Measurements from ENCODE around the gene EMILIN2. TPM values are rescaled to one million over a fixed set of nuclear protein-coding genes. Genes with fewer than 3 reads are reported as not detected.

EMILIN2 gene
- total and polyA plus RNA-seq, 4 donors: 0.58 to 4.6 (median 1.8) TPM

- TF ChIP-seq CTCF (IDR thresholded peaks at IDR 0.05; ENCODE audit: low read depth, low read length, missing input control) (no peak), RAD21 (IDR thresholded peaks at IDR 0.05) (no peak), TAF1 (conservative IDR thresholded peaks at IDR 0.05) (no peak), ATF3 (IDR thresholded peaks at IDR 0.05) (no peak), FOXA1 (IDR thresholded peaks at IDR 0.05) (no peak), HNF4A (conservative IDR thresholded peaks at IDR 0.05) (no peak), HNF4G (IDR thresholded peaks at IDR 0.05) (no peak), MAX (IDR thresholded peaks at IDR 0.05) (no peak), EGR1 (IDR thresholded peaks at IDR 0.05; ENCODE audit: low read depth in 2 of 2) (no peak)
Measured at GRCh38 chr18:2871111-2871720, 24.4 kb downstream of the EMILIN2 start (continued).

GRCh38 chr18:2872095-2872494 lies 25.3 kb downstream of the EMILIN2 start:
- no peak for DNase-seq (ENCODE audit: low spot score)
- Histone ChIP-seq H3K27ac (ENCODE audit: low read depth in 1 of 2, low read length in 2 of 2) (no peak overlapping the region), H3K9ac (ENCODE audit: low read depth in 1 of 2, low read length in 2 of 2) (no peak overlapping the region), H3K4me3 (ENCODE audit: low read depth in 1 of 3, low read length in 3 of 3) (no peak overlapping the region), H3K9me3 (ENCODE audit: control insufficient read depth in 4 of 4, low read length in 3 of 4) (no peaks in the 10 kb centered on the region), H3K4me1 (ENCODE audit: control insufficient read depth in 4 of 4, insufficient read depth in 4 of 4, low read length in 3 of 4) (no peaks in the 10 kb centered on the region), H3K36me3 (ENCODE audit: control insufficient read depth in 4 of 4, insufficient read depth in 3 of 4, low read depth in 1 of 4, low read length in 3 of 4) (no peaks in the 10 kb centered on the region), H3K27me3 (ENCODE audit: control insufficient read depth in 4 of 4, insufficient read depth in 4 of 4, low read length in 3 of 4) (no peaks in the 10 kb centered on the region)
- WGBS: 91% methylated on average over 6 of the region's 6 CpGs
- TF ChIP-seq JUND (IDR thresholded peaks at IDR 0.05): no peak
- TF ChIP-seq RAD21 (IDR thresholded peaks at IDR 0.05): no peak
- TF ChIP-seq HNF4A (conservative IDR thresholded peaks at IDR 0.05): no peak
- TF ChIP-seq REST (IDR thresholded peaks at IDR 0.05): no peak
- TF ChIP-seq FOXA2 (IDR thresholded peaks at IDR 0.05): no peak
- no peak for TF ChIP-seq TAF1 (conservative IDR thresholded peaks at IDR 0.05)
- TF ChIP-seq FOXA1 (IDR thresholded peaks at IDR 0.05): no peak
- TF ChIP-seq CTCF (IDR thresholded peaks at IDR 0.05; ENCODE audit: low read depth, low read length, missing input control): no peak
- no peak for TF ChIP-seq YY1 (IDR thresholded peaks at IDR 0.05)
- TF ChIP-seq HNF4G (IDR thresholded peaks at IDR 0.05): no peak
- no peak for TF ChIP-seq NR2F2 (IDR thresholded peaks at IDR 0.05)
- TF ChIP-seq RXRA (IDR thresholded peaks at IDR 0.05): no peak
- TF ChIP-seq EGR1 (IDR thresholded peaks at IDR 0.05; ENCODE audit: low read depth in 2 of 2): no peak
- no peak for TF ChIP-seq ZBTB33 (IDR thresholded peaks at IDR 0.05)
- no peak for TF ChIP-seq GABPA (IDR thresholded peaks at IDR 0.05 in 1 of 2, conservative IDR thresholded peaks at IDR 0.05 in 1 of 2)
- TF ChIP-seq SP1 (IDR thresholded peaks at IDR 0.05): no peak
- no peak for TF ChIP-seq MAX (IDR thresholded peaks at IDR 0.05)
- TF ChIP-seq ATF3 (IDR thresholded peaks at IDR 0.05): no peak
